HG03139 (cell line): Measurements from ENCODE around the gene PTPN22.

Source experiments
- ATAC-seq: cut with Tn5 transposase; IDR thresholded peaks from one replicate; pipeline ENCODE4 v1.9.1; 2021; ENCODE audit not compliant: unreplicated experiment

Gene PTPN22

DNA sequence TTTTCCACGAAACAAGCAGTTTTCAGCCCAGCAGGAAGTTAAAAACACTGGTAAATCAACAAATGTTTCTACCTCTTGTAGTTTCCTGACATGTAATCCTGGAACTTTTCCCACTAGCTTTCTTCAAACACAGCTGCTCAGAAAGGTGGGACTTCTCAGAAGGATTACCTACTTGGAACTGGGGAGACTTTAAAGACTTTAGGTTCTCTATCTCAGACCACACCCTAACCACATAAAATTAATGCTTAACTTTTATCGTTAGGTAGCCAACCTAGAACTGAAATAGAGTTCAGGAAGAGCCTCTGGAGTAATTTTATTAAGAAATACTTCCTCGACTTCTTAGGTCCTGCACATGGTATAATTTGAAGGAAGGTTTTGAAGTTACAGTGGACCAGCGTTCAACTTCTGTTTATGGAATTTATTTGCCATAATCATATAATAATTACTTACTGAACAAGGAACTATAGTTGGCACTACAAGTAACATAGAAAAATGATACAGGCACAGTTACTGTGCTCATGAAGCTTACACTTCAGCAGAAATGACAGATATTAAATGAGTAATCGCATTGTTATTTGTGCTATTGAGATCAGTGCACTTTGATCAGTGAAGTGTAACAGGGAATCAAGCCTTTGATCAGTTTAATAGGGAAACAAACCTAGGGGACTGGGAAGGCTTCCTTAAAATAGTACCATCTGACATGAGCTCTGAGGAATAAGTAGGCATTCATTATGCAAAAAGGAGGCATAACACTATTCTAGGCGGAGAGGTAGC, 16.1 kb upstream of the PTPN22 start, which contains the start of gene BCL2L15:
BCL2L15 (minus strand) TSS at position 180 of the 774 bp plus-strand sequence. CDS start 206 bp downstream, outside the sequence.
- ATAC-seq = no peak

DNA sequence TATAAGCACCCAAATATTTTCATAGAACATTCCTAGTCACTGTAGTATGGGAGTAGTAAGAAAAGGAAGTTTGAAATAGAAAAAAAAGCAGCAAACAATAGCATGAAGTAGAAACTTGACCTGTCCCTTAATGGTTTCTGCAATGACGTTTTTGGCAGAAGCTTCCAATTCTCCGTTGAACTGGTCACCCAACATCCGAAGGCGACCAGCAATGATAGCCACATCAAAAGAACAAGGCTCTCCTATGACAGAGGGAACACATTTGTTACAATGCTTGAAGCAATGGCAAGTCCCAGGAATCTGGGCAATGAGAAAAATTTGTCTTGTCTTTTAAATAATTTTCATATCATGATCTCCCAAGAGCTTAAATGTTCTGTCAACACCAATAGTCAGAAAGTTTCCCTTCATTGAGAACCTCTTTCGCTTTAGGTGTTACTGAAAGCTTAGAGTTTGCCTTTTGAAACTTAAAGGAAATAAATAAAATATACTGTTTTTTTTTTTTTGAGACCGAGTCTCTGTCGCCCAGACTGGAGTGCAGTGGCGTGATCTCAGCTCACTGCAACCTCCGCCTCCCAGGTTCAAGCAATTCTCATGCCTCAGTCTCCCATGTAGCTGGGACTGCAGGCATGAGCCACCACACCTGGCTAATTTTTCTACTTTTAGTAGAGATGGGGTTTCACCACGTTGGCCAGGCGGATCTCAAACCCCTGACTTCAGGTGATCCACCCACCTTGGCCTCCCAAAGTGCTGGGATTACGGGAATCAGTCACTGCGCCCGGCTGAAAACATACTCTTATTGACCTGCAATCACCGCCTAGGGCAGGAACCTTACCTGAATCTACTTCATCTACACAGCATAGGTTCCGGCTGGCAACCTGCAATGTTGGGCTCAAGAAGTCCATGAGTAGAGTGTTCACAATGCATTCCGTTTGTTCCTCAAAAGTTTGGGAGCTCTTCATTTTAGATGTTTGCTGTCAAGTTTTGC, 15.2 kb upstream of the PTPN22 start:
- ATAC-seq = no peak

DNA sequence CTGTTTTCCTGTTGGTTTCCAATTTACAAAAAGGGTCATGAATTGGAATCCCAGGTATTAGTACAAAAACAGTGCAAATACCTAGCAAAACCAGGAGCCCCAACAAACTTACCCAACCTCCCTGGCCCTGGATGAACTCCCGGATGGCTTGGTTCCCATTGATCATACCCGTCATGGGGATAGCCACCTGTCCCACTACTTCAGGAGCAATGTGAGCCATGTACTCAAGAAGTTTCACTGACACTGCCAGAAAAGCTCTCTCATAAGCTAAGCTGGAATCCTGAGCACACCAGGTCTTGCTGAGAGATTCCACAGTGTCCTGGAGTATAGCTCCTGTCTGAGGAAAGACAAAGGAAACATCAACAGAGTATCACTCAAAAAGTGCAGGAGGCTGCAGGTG, 10.1 kb upstream of the PTPN22 start:
- no peak for ATAC-seq

DNA sequence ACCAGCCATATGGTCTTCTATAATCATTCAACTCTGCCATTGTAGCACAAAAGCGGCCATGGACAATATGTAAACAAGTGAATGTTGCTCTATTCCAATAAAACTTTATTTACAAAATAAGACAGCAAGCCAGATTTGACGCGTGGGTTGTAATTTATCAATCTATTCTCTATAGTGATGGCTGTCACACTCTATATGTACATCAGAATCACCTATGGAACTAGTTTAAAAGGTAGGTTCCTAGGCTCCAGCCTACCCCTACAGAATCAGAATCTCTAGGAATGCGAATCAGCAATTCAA, 8.2 kb upstream of the PTPN22 start:
- no peak for ATAC-seq

DNA sequence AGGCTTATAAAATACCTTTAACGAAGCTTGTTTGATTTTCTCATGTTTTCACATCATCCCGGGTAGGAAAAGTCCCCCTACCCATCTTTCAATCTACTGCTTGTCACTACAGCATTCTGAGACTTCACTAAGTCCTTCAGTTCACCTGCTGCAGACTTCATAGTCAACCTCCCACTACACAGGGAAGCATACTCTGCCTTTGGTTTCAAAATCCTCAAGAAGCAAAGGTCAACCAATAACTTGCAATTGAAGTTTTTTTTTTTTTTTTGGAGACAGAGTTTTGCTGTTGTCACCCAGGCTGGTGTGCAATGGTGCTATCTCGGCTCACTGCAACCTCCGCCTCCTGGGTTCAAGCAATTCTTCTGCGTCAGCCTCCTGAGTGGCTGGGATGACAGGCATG, 4.7 kb upstream of the PTPN22 start:
- ATAC-seq = no peak

DNA sequence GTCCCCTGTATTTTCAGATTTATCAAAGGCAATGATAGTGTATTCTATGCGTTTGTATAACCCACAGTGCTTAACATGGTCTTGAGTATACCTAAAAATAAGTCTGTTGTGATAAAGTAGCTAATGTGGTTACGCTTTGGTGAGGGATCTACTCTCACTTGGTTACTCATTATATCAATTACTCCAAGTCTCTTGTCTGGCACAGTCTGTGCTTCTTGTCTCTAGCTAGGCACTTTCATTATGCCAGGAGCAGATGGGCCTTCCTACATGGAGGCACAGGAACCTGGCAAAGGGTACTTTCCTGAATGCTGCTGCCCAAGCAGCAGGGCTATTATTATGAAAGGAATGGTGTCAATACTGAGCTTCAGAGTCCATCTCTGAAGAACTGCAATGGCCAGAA, 4.2 kb upstream of the PTPN22 start:
- peak; percentile 39 for ATAC-seq

DNA sequence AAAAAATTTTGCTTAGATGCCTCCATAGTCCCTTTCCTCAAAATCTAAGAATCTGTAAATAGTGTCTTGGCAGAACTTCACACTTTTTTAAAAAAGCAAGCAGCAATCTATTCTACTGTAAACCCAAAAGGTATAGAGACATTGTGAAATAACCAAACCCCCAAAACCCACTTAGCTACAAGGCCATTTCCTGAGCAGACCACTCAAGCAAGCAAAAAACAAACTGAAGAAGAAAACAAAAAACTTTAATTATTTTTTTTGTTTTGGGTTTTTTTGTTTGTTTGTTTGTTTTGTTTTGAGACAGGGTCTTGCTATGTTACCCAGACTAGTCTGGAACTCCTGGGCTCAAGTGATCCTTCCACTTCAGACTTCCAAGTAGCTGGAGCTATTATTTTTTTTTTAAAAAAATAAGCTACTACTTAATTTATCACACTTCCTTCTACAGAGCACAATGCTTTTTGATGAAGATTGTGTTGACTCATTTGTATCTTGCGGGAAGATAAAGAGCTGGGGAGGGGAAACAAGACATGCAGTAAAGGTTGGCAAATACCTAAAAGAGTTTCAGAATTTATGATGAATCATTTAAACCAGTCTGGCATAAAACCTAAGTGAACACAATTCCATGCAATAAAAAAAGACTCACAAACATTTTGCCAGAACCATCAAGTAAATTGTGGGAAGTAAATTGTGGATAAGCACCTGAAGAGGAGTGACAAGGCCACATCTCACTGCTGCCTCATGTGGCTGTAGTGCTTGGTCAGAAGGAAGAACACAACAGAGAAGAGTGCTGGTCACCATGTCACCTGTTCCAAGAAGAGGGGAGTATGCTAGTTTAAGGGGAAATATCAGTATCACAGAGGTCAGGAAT, 2.7 kb upstream of the PTPN22 start:
- ATAC-seq = no peak

DNA sequence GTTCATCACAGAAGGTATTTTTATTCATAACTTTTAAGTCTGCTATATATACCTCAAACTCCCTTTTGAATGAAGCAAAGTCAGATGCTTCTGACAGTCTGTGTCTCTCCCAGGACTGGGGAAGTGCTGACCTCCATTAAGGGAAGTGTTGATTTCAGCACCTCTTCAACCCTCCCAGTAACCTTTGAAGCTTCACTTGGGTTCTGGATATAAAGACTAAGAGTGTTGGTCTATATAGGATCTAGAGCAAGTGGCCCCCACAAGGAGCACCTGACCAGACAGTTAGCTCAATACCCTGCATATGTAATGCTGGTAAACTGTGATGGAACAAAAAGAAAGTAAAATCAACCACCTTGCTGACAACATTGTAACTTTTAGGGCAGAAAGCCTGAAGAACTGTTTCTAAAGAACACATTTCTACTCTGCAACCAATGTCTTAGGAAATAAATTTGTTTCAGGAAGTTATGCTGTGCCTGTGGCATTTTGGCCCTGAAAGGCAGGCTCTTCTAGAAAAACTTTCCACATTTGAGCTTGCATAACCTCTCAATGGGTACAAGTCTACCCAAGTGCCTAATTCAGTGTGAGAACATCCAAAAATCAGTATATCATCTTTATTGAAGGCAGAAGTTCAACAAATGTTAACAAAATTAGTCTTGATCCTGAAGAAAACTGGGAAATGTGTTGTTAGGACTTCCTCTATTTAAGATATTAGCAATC, 865 bp upstream of the PTPN22 start:
- ATAC-seq = no peak

DNA sequence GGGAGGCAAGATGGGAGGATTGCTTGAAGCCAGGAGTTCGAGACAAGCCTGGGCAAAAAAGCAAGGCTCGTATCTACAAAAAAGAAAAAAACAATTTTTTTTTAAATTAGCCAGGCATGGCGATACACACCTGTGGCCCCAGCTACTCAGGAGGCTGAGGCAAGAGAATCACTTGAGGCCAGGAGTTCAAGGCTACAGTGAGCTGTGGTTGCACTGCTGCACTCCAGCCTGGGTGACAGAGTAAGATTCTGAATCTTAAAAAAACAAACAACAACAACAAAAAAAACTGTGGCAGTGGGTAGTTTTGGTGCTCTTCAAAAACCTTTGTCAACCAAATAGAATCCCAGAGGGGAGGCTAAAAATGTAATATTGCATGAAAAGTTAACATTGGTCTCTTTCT, 734 bp downstream of the PTPN22 start:
- no peak for ATAC-seq

DNA sequence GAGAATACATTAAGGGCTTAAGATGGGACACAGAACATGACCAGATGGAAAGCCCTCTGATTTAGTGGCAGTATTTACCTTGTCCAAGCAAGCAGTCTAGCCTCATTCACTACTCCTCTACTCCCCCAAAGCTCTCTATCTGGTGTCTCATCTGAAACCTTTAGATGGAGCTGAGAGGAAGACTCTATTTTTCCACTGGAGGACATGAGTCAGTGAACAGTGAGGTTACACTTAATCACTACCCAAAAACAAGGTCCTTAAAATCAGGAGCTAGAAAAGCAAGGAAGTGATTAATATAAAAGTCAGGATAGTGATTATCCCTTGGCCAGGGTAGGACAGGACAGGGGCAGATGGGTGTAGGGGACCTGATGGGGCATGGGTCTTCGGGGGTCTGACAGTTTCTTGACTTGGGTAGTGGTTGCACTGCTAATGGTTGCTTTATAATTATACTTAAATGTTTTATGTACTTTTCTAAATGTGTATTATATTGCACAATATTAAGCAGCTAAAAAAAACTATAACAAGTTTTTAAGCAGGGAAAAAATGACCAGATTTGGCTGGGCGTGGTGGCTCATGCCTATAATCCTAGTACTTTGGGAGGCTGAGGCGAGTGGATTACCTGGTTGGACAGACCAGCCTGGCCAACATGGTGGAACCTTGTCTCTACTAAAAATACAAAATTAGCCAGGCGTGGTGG, 3.0 kb downstream of the PTPN22 start:
- no peak for ATAC-seq

DNA sequence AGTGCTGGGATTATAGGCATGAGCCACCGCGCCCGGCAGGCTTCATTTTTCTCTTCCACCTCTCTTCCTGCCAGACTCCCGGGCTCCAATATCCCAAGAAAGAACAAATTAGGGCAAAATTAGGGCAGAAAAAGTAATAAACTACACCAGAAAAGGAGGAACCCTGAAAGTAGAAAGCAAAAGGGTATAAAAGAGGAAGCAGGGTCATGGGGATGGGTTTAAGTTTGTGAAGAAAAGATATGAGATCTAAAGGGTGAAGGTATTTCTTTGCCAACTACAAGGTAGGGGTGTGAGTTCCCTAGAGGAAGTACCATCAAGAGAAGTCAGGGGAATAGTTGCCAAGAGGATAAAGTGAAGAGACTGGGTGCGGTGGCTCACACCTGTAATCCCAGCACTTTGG, 9.9 kb downstream of the PTPN22 start:
- no peak for ATAC-seq

DNA sequence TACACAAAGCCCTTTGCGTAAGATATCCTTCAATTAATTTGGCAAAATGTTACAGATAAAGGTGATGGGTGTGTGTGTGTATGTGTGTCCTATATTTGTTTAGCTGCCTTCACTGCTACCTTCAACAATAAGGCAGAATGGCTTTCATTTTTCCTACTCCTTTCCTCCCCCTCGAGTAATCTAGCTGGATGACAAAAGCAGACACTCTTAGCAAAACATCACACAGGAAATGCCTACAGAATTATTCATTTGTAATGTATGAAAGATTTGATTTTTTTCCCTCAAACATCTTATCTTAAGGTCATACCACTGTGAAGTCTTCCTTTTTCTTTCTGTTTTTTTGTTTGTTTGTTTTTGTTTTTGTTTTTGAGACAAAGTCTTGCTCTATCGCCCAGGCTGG, 10.6 kb downstream of the PTPN22 start:
- no peak for ATAC-seq

DNA sequence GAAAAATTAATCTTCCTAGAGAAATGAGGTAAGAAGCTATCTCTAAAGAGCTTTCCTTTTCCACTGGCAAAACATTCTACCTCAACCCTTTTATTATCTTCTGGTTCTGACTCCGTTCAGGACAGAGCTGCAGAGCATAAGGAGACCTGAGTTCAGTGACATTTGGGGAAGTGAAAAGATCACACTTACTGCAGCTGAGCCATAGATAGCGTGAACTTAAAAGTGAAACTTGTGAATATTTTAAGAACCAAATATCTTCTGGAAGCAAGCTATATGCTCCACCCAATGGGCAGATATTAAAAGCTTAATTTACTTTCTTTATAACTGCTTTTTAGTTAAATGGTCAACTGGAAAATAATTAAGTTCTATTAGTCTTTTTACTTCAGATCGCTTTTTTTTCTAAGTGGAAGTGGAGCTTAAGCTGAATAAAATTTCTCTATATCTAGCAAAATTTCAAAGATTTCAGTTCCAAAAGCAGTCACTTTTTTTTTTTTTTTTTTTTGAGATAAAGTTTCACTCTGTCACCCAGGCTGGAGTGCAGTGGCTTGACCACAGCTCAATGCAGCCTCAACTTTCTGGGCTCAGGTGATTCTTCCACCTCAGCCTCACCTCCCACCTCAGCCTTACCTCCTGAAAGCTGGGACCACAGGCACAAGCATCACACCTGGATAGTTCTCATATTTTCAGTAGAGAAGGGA, 11.9 kb downstream of the PTPN22 start:
- peak; percentile 81 for ATAC-seq

DNA sequence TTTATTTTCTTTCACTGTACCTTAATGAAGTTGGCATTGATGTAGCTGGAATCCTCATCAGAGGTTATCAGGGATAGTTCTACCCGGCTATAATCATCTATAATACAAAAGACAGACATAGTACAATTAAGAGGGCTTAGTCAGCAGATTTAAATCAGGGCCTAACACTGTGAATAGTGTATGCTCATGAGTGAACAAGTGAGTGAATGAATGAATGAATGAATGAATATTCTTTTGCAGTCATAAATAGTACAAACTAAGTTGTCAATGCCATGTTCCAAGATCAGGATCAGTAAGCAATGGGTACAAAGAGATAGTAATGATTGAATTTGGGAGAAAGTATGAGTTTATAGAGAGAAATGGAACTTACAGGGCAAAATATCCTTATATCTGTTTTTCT, 12.5 kb downstream of the PTPN22 start:
- no peak for ATAC-seq

DNA sequence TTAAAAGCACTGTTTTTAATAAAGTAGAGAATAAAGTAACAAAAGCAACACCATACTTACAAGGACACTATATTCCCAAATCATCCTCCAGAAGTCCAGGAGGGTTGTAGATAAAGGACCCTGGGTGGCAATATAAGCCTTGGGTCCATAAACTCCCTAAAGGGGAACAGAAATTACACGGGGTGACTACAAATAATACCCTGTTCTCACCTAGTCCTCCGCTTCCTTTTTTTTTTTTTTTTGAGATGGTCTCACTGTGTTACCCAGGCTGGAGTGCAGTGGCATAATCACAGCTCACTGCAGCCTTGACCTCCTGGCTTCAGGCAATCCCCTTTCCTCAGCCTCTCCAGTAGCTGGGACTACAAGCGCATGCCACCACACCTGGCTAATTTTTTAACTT, 13.1 kb downstream of the PTPN22 start:
- no peak for ATAC-seq

DNA sequence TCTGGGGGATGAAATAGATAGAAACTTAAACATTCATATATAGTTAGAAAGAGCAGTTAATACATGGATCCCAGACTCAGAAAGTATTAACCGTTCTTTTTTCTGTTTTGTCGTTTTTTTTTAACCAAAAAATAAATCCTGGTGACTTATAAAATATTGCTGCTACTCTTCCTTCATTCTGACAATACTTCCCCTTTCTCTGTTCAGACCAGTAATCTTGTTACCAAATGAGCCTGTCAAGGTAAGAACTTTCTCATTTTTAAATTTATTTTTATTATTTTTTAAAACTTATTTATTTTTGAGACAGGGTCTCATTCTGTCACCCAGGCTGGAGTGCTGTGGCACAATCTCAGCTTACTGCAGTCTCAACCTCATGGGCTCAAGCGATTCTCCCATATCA, 13.7 kb downstream of the PTPN22 start:
- no peak for ATAC-seq

DNA sequence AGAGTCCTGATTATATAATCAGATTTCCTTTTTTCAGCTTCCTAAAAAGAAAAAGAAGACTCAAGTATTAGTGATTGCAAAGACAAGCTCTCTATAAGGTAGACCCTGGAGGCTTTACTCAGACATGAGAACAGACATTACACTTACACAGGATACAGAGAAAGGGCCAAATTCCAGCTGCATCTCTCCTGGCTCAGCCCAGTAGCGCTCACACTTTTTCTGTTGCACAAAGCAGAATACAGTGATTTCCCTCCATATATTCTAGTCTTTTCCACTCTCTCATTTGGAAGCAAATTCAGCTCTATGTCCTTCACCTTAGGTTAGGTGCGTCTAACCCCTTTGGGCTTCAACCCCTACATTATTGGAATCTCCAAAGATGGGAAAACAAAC, 15.1 kb downstream of the PTPN22 start:
- ATAC-seq = no peak

DNA sequence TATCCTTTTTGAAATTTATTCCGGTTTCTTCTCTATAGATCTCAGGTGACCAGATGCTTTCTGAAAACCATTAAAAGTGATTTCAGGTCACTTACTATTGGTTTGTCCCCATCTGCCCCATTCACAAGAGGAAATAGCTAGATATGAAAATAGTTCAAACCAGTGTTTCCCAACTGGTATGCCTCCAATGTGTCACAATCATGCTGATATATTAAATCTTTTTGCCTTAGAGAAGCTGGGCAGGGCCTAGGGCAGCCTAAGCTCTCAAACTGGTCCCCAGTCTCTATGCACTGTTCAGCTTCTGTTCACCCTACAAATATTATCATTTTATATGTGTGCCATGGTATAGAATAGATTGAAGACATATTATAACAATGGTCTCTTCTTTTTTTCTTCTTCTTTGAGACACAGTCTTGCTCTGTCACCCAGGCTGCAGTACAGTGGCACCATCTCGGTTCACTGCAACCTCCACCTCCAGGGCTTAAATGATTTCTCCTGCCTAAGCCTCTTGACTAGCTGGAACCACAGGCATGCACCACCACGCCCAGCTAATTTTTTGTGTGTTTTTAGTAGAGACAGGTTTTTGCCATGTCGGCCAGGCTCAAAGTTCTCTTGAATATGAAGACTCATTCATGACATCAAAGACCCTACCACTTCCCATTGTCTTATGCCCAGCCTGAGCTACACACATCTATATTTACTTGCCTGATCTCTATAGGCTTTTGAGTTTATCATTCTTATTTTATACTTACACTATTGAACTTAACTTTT, 15.7 kb downstream of the PTPN22 start:
- ATAC-seq = no peak

DNA sequence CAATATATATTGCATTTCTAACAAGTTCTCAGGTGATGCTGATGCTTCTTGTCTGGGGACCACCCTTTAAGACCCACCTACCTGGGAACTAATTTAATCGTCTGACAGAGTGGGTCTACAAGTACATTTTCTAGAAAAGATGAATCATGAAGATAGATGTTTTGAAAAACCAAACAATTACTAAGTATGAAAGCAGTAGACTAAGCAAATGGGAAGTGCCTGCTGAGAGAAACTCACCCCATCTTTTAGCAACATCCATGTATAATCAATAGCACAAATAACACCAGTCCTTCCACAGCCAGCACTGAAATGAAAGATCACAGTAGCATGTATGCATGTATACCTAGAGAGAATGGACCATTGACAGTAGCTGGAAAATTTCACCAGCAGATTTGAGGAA, 17.3 kb downstream of the PTPN22 start:
- ATAC-seq = no peak
